HCT116 (cell line): Measurements from ENCODE around the gene PCDH9. TPM values are rescaled to one million over a fixed set of nuclear protein-coding genes. Genes with fewer than 3 reads are reported as not detected.

ENCODE experiments used
- ATAC-seq: fragments of 200-7000 bp; cut with Tn5 transposase; 2 replicates; pipeline ENCODE4 v1.9.1; 2020; ENCODE audit warnings: mild to moderate bottlenecking, moderate library complexity
- BruUV-seq: library from RNA; stranded (reverse); fragments of 400-500 nt; replicated peaks from 2 replicates; lab custom pipeline; 2021; lab: Mats Ljungman, UMichigan
- CTCF ChIA-PET: fragments of 300-600 bp; sonication (Branson Sonifier 250); formaldehyde crosslinking; loops from one replicate; lab custom pipeline; 2021; ENCODE audit warnings: antibody characterized with exemption; lab: Charles Lee
- POLR2A ChIA-PET: fragments of 300-600, 350-600 bp; sonication (Branson Sonifier 250); formaldehyde crosslinking; loops from one replicate; lab custom pipeline; 2021; ENCODE audit warnings: antibody characterized with exemption; lab: Charles Lee
- RAD21 ChIA-PET, 2 experiments: fragments of 300-600 bp; sonication (Branson Sonifier 250); formaldehyde crosslinking; loops; one replicate each; lab custom pipeline; 2023; ENCODE audit warnings: low total read pairs in 2 of 2; ENCODE audit not compliant: uncharacterized antibody in 2 of 2, unreplicated experiment in 2 of 2, low non-redundant PET in 1 of 2; lab: Charles Lee
- DNase-seq: peaks from one replicate; pipeline ENCODE4 v3.0.0-alpha.2; 2010; ENCODE audit warnings: low read depth, low spot score
- H2AFZ ChIP-seq: fragments of 200-600 bp; shearing (Covaris generic), sonication (generic); 2 replicates; pipeline ENCODE4 v1.6.1; 2017; ENCODE audit warnings: low read depth, mixed run types, mixed read lengths, antibody characterized with exemption, low read length; ENCODE audit not compliant: poor library complexity, severe bottlenecking
- H3K27ac ChIP-seq: 2 replicates; pipeline ENCODE4 v1.5.1; 2012; ENCODE audit warnings: low read depth, low read length
- H3K27me3 ChIP-seq: fragments of 200-600 bp; sonication (generic); 2 replicates; pipeline ENCODE4 v1.6.1; 2016; ENCODE audit warnings: mixed run types, low read length, mixed read lengths; ENCODE audit not compliant: insufficient read depth
- H3K36me3 ChIP-seq, 2 experiments: fragments of 200-500 bp in 1 of 2; fragments of 200-600 bp in 1 of 2; sonication (Bioruptor generic) in 1 of 2; sonication (generic) in 1 of 2; 2 replicates each; pipeline versions ENCODE4 v1.5.1 to v1.6.1; 2014 to 2016; ENCODE audit warnings: low read length in 2 of 2, inconsistent platforms in 1 of 2, mixed read lengths in 1 of 2, mixed run types in 1 of 2; ENCODE audit not compliant: insufficient read depth in 2 of 2, control insufficient read depth in 1 of 2
- H3K4me1 ChIP-seq, 2 experiments: fragments of 200-600 bp in 1 of 2; sonication (generic) in 1 of 2; 2 replicates each; pipeline versions ENCODE4 v1.5.1 to v1.6.1; 2012 to 2017; ENCODE audit warnings: low read length in 2 of 2, inconsistent platforms in 1 of 2, mild to moderate bottlenecking in 1 of 2, mixed read lengths in 1 of 2, mixed run types in 1 of 2, moderate library complexity in 1 of 2; ENCODE audit not compliant: insufficient read depth in 2 of 2, control insufficient read depth in 1 of 2
- H3K4me2 ChIP-seq: fragments of 200-600 bp; sonication (generic); 2 replicates; pipeline ENCODE4 v1.6.1; 2017; ENCODE audit warnings: mixed run types, low read length, mixed read lengths
- H3K4me3 ChIP-seq, 2 experiments: fragments of 200-600 bp in 1 of 2; sonication (generic) in 1 of 2; replicated peaks in 1 of 2; 2 replicates each; pipeline ENCODE4 v1.5.1; 2011 to 2016; ENCODE audit warnings: low read length in 2 of 2, control low read depth in 1 of 2, low read depth in 1 of 2, mild to moderate bottlenecking in 1 of 2, mixed read lengths in 1 of 2, mixed run types in 1 of 2
- H3K79me2 ChIP-seq: fragments of 200-600 bp; sonication (generic); 2 replicates; pipeline ENCODE4 v1.6.1; 2017; ENCODE audit warnings: mild to moderate bottlenecking, mixed run types, low read length, moderate library complexity, mixed read lengths; ENCODE audit not compliant: insufficient read depth
- H3K9ac ChIP-seq: fragments of 200-600 bp; sonication (generic); 2 replicates; pipeline ENCODE4 v1.6.1; 2016; ENCODE audit warnings: low read length, mixed read lengths
- H3K9me2 ChIP-seq: fragments of 200-600 bp; sonication (generic), shearing (Covaris generic); 2 replicates; pipeline ENCODE4 v1.6.1; 2017; ENCODE audit warnings: mixed run types, mild to moderate bottlenecking, moderate library complexity; ENCODE audit not compliant: insufficient read depth
- H3K9me3 ChIP-seq, 2 experiments: fragments of 200-500 bp in 1 of 2; fragments of 200-600 bp in 1 of 2; sonication (Bioruptor generic) in 1 of 2; sonication (generic) in 1 of 2; 2 replicates each; pipeline ENCODE4 v1.6.1; 2014 to 2017; ENCODE audit warnings: low read length in 2 of 2, mixed read lengths in 2 of 2, inconsistent platforms in 1 of 2, low read depth in 1 of 2, mild to moderate bottlenecking in 1 of 2, mixed run types in 1 of 2, moderate library complexity in 1 of 2; ENCODE audit not compliant: control insufficient read depth in 1 of 2, insufficient read depth in 1 of 2
- H4K20me1 ChIP-seq: fragments of 200-600 bp; sonication (generic), shearing (Covaris generic); 2 replicates; pipeline ENCODE4 v1.6.1; 2017; ENCODE audit warnings: mixed run types, mild to moderate bottlenecking, moderate library complexity; ENCODE audit not compliant: insufficient read depth
- JUND ChIP-seq: IDR thresholded peaks from 2 replicates; pipeline ENCODE4 v1.6.1; 2012
- POLR2A ChIP-seq: IDR thresholded peaks from 2 replicates; pipeline ENCODE4 v1.7.0; 2011; ENCODE audit warnings: borderline replicate concordance; ENCODE audit not compliant: insufficient read depth, insufficient read length; ENCODE audit errors: extremely low read depth
- TCF7L2 ChIP-seq: IDR thresholded peaks from 2 replicates; pipeline ENCODE4 v1.7.0; 2011; ENCODE audit warnings: borderline replicate concordance, inconsistent platforms; ENCODE audit not compliant: insufficient read depth, insufficient read length; ENCODE audit errors: extremely low read depth
- YY1 ChIP-seq: IDR thresholded peaks from 2 replicates; pipeline ENCODE4 v1.6.1; 2011; ENCODE audit warnings: low read length, low read depth, moderate library complexity, mild to moderate bottlenecking; ENCODE audit not compliant: insufficient replicate concordance; ENCODE audit errors: extremely low read depth
- intact Hi-C: fragments of 100-400 bp; cut with micrococcal nuclease; formaldehyde crosslinking; loops from 2 replicates; pipeline ENCODE4 v1.10.0; 2022
- total RNA-seq: library from RNA; stranded (reverse); gene quantifications from one replicate; pipeline ENCODE4 v1.2.1, GENCODE V29; 2021; ENCODE audit not compliant: unreplicated experiment

The PCDH9 gene
- total RNA-seq, 1 experiment from 2014 or later: 0.02 TPM

GRCh38 chr13:67070306-67070705, 159.8 kb downstream of the PCDH9 start:
- no peak overlapping the region for H2AFZ ChIP-seq
- no peak overlapping the region for H3K4me3 ChIP-seq
- ChIA-PET POLR2A (no interaction called here), RAD21 (no interaction called here), CTCF (no interaction called here)
- TF ChIP-seq TCF7L2: no peak
- ATAC-seq (no peak), DNase-seq (no peak)
- H3K79me2 ChIP-seq: no peaks in the 10 kb centered on the region
- H3K9ac ChIP-seq: no peak overlapping the region
- H3K9me2 ChIP-seq: no peaks in the 10 kb centered on the region
- no peaks in the 10 kb centered on the region for H3K9me3 ChIP-seq
- no peaks in the 10 kb centered on the region for H3K4me1 ChIP-seq
- intact Hi-C loops: no loop called here
- H3K27ac ChIP-seq: no peak overlapping the region
- no peaks in the 10 kb centered on the region for H3K36me3 ChIP-seq
- H4K20me1 ChIP-seq: no peaks in the 10 kb centered on the region
- no peak overlapping the region for H3K4me2 ChIP-seq
- H3K27me3 ChIP-seq: no peaks in the 10 kb centered on the region
- BruUV-seq: no TSS peak

GRCh38 chr13:67069117-67069767, 160.9 kb downstream of the PCDH9 start:
- no peaks in the 10 kb centered on the region for H4K20me1 ChIP-seq
- H3K4me2 ChIP-seq: no peak overlapping the region
- no peak for TF ChIP-seq JUND
- no peak for TF ChIP-seq POLR2A
- no peak for TF ChIP-seq YY1
- no peak for TF ChIP-seq TCF7L2
- ATAC-seq (no peak), DNase-seq (no peak)
- RAD21 ChIA-PET: no interaction called here
- H3K4me1 ChIP-seq: no peaks in the 10 kb centered on the region
- no peak overlapping the region for H2AFZ ChIP-seq
- H3K9ac ChIP-seq: no peak overlapping the region
- CTCF ChIA-PET: no interaction called here
- H3K9me3 ChIP-seq: no peaks in the 10 kb centered on the region
- intact Hi-C loops: no loop called here
- no peaks in the 10 kb centered on the region for H3K27me3 ChIP-seq
- no peaks in the 10 kb centered on the region for H3K79me2 ChIP-seq
- POLR2A ChIA-PET: no interaction called here
- no TSS peak for BruUV-seq
- no peaks in the 10 kb centered on the region for H3K9me2 ChIP-seq
- H3K4me3 ChIP-seq: no peak overlapping the region
- no peaks in the 10 kb centered on the region for H3K36me3 ChIP-seq
- no peak overlapping the region for H3K27ac ChIP-seq
